SK-MEL-5 (cell line): ENCODE results near the gene ALDH1A1. TPM values are rescaled to one million over a fixed set of nuclear protein-coding genes. Genes with fewer than 3 reads are reported as not detected.

ENCODE experiments used
- DNase-seq: peaks from one replicate; pipeline ENCODE4 v3.0.0-alpha.2; 2016; ENCODE audit warnings: low read depth, low spot score
- in situ Hi-C: cut with HindIII; loops from 2 replicates; pipeline ENCODE4 v1.10.0; 2016; ENCODE audit warnings: low sequenced_read_pairs, high pct_unique_total_duplicates, low pct_unique_long_range_greater_than_20kb
- total RNA-seq: library from RNA; depleted of rRNA; stranded (reverse); fragments of >200 nt; shearing (Covaris generic); gene quantifications from 2 replicates; pipeline ENCODE4 v1.2.3, GENCODE V29; 2014

Gene ALDH1A1
- total RNA-seq, 1 experiment from 2014 or later = 32.9 TPM

DNA sequence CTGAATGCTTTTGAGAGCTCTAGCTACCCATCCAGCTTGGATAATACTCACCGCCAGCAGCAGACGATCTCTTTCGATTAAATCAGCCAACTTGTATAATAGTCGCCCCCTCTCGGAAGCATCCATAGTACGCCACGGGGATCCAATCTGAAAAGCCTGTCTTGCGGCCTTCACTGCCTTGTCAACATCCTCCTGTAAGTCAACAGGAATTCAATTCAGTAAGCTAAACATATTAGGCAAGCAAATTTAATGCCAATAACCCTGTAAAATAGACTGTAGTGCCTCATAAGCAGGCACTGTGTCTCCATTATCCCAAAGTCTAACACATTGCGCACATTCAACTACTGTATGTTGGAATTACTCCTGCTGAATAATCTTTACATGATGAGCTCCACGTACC lies 22.0 kb downstream of the ALDH1A1 start:
- peak; percentile 82 for DNase-seq
- in situ Hi-C loops = no loop called here

DNA sequence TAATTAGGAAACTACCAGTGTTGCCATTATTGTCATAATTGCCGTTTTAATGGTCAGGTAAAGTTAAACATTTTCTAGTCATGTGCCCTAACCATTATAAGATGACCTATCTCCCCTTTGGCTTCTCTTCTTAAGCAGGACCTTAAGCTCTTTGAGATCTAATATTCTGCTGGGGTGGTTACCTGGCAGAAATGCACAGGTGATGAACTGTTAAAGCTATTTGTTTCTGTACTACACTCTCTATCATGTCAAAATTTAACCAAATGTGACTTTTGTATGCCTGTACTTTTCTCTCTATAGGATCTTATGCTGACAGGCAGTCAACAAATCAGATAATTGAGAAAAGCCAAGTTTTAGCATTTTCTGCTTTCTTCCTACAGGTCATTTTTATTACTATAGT lies 23.3 kb downstream of the ALDH1A1 start:
- no peak for DNase-seq
- in situ Hi-C loops = no loop called here

DNA sequence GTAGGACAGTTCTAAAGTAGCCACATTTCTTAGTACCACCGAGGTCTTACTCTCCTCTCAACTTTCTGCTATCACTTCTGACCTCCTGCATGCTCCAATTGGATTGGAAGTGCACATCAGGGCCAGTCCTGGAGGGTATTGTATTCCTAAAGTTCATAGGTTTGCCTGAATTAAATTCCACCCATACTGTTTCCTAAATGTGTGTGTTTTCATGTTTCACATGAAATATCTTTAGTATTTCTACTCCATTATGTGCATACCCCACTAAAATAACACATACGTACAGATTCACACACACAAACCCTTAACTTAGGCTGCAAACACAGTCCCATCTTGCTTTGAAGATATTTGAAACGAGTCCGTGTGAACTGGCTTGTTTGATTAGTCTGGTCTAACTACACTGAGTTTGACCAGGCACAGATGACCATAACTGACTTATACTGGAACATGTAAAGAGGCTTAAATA lies 24.8 kb downstream of the ALDH1A1 start:
- in situ Hi-C loops = no loop called here
- DNase-seq = no peak

DNA sequence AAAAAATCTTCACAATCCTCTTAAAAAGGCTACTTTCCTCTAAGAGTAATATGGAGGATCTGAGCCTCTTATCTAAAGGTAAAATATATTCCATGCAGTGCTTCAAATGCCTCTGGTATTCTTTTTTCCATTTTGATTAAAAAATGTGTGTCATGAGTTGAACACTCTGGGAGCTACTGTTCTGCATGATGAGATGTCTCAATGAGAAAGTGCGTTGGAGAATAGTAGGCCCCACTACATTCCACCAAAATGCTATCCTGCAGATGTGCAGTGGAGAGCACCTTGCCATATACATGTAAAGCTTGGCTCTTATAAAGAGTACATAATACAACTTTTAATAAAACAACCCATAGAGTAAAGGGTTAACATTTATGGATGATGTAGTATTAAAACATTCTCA lies 26.3 kb downstream of the ALDH1A1 start:
- no peak for DNase-seq

DNA sequence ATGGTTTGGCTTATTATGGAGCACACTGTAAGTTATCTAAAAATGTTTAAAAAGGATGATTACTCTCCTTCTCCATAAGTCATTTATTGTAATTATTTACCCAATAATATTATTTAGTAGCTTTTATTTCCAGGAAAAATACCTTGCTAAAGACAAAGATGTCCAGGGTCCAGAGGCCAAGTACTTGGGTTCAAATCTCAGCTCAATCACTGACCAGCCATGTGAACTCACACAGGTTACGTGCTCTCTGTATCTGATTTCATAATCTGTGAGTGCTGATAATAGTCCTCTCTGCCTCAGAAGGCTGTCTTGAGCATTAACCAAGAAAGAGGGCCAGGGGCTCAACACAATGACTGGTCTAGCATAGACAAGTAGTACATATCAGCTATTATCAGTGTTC lies 27.0 kb downstream of the ALDH1A1 start:
- in situ Hi-C loops = no loop called here

More for the DNA sequence above, 26.3 kb downstream of the ALDH1A1 start:
- in situ Hi-C loops = no loop called here

DNA sequence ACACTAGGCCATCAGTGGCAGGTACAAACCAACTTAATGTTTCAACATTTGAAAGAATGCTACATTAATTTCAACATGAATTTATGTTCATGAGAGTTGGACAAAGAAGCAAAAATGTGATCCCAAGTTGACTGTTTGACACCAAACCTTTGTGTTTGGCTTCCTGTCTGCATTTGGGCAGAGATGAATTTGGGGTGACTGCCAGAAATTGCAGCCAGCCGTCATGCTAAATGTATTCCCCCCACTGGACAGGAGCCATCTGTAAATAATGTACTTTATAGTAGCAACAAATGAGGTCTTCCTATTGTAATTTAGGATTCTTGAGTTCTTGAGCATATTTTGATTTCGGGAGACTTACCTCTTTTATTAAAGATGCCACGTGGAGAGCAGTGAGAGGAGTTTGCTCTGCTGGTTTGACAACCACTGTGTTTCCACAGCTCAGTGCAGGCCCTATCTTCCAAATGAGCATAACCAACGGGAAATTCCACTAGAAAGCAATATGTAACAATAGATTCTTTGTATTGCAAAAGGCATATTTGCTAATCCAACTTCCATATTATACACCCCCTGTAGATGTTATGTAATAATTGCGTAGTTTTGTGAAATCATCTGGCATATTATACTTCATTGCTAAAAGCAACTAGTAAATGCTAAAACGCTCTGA lies 27.6 kb downstream of the ALDH1A1 start:
- in situ Hi-C loops = no loop called here
- peak; percentile 88 for DNase-seq

More for the DNA sequence above, 27.0 kb downstream of the ALDH1A1 start:
- DNase-seq = no peak

DNA sequence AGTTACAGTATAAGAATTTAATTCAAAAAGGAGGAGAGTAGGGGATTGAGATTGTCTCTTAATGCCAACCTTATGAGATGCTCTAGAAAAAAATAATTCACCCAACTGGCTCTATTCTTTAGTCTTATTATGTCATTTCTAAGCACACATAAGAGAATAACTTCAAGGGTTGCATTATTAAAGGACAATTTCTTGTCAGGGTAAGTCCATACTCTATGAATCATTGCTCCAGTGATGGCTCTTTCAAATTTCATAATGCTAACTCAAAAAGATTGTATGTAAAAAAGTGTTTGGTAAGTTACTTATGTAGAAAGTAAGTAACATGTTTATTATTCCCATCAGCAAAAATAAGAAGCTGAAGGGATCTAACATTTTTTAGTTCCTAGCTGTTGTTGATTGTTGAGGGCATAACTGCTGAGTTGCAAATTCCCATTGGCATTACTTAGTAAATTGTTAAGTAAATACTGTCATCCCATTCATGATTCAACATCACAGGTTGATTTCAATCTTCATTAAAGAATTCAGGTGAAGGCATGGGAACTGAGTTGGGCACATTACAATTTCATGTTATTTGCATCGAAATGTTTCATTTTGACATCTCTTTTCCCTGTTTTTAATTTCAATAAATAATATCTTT lies 28.6 kb downstream of the ALDH1A1 start:
- DNase-seq = no peak
- in situ Hi-C loops = no loop called here

DNA sequence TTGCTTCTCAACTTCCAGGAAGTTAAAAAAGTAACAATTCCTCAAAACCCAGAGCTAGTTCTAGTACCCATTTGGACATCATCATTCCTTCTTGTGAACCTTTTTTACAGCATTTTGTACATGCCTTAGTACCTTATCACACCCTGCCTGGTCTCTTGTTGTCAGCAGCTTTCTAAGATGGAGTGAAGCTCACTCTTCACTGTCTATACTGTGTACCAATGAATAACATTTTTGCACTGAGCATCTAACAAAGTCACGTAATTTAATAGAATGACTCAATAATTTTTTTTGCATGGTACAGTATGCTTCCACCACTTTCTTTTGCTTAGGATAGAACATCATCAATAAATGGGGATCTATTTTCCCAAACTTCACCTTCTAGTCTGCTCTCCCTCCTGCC lies 29.8 kb downstream of the ALDH1A1 start:
- no peak for DNase-seq
- in situ Hi-C loops = no loop called here

DNA sequence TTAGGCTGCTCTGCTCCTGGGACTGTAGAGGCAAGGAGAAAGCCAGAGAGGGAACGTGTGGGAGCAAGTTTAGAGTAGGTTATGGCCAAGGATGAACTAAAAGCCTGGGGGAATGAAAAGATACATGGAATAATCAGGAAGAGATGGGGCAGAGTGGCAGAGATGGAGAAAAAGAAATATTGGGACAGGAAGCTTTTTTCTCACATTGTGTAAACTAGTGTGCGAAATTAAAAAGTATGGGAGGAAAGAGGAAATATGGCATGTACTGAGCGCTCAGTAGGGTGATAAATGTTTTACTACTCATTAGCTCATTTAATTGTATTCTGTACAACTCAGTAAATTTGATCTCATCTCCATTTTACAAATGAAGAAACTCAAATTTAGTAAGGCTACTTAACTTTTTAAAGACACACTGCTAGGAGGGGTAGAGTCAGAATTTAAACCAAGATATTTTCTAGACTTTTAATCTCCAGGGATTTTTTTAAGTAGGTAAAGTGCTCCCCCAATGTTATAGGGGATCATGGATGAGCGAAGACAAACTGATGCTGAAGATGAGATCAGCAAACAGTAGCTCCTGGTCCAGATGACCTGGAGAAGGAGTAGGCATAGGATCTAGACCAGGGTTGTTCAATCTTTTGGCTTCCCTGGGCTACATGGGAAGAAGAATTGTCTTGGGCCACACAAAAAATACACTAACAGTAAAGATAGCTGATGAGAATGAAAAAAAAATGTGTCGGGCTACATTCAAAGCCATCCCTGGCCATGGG lies 30.8 kb downstream of the ALDH1A1 start:
- in situ Hi-C loops = no loop called here
- DNase-seq = no peak

DNA sequence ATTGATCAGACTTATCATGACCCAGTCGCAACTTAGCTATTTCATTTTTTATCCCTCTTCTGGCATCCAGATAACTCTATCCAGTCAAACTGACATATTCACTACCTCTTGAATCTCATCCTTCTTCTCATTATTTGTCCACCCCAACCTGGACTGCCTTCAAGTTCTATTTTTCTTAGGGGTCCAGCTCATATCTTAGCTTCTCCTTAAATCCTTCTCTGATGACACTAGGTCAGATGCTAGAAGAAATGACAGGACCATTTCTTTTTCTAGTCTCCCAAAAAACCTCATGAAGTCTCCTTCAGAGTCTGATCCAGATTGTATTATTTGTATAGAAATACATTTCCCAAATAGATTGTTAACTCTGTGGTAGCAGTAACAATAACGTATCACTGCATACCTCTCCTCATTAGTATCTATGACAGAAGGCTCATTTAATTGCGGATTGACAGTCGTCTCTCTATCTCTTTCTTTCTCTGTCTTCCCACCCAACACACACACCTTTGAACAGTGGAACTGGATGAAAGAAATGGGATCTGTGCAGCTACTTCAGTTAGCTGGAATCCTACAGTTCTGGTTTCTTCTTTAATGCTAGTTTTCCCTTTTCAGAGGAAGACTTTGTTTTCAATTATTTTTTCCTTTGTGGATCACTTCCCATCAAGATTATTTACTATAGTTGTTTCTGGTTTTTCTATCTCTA lies 33.5 kb downstream of the ALDH1A1 start:
- DNase-seq = no peak
- in situ Hi-C loops = no loop called here

DNA sequence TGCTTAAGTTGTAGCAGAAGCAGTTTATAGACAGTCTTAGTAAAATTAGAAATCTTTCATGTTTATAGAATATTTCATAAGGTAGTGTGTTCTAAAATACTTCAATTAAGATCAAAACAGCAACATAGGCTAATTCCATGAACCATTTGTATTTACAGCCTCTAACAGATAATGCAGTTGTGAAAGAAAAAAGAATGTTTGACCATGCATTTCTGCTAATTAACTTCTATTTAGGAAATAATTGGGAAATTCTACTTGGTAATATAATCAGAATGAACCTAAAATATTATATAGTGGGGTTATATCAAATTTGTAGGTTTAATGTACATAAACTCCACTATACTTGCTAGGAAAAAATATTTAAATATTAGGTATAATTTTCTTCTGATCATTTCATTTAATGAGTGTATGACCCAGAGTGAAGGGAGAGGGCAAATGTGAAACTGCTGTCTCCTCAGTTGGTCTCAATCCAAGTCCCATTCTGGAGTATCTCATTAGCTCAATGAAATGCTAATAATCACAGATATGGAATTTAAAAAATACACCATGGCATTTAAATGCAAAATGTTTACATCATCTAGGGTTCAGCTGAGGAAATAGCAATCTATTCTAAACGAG lies 34.9 kb downstream of the ALDH1A1 start:
- in situ Hi-C loops = no loop called here

DNA sequence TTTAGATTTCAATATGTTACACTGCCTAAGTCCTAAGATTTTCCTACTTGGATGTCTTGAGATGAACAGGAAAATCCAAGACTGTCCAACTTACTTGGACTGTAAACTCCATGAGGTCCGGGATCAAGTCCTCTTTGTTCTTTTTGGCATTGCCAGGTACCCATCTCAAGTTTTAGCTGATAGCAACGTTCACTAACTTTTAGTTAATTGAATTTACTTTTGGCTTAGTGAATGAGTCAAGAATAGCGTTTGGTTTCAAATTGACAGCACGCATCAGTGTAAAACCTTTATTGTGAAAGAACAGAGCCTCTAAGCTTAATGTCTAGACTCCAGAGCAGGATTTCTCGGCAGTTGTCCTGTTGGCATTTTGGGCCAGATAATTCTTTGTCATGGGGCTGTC lies 37.2 kb downstream of the ALDH1A1 start:
- no peak for DNase-seq
- in situ Hi-C loops = no loop called here

More for the DNA sequence above, 34.9 kb downstream of the ALDH1A1 start:
- DNase-seq = no peak

DNA sequence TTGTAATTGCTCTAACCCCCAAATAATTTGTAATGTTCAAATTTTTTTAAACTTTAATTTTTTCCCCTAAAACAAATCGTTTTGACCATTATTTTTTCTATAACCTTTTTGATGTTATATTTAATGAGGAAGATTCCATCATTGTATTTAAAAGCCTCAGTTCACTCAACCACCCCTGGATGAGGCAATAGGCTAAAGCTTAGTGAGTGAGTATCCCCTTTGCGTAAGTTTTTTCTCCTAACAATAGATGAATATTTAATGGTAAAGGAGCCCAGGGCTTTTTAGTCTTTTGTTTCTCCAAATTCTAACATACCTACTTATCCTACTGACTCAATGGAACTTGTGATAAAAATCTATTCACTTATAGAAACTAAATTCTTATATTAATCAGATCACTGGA lies 38.1 kb downstream of the ALDH1A1 start:
- in situ Hi-C loops = no loop called here
- DNase-seq = no peak

DNA sequence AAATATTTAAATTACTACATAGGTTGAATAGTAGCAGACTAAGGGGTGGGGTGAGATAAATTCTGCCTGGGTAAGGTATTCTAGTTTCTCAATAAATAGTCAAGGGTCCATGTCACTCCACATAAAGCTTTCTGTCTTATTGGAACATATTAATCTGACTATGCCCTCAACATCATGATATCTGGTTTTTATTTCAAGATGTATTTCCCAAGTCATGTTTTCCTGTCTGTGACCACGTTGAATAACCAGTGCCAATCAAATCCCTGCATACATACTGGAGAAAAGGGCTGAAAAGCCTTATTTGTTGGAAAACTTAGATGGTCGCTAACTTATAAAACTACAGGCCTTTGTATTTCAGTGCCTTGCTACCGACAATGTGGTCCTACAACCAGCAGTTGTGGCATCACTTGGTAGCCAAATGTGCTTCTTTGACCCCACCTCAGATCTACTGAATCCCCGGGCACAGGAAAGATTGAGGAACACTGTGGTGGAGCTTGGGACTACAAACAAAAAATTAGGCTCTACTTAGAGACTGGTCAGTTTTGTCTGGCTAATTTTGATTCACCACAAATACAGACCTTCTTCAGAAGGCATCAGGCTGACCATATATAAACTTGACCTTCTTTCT lies 39.4 kb downstream of the ALDH1A1 start:
- in situ Hi-C loops = no loop called here

DNA sequence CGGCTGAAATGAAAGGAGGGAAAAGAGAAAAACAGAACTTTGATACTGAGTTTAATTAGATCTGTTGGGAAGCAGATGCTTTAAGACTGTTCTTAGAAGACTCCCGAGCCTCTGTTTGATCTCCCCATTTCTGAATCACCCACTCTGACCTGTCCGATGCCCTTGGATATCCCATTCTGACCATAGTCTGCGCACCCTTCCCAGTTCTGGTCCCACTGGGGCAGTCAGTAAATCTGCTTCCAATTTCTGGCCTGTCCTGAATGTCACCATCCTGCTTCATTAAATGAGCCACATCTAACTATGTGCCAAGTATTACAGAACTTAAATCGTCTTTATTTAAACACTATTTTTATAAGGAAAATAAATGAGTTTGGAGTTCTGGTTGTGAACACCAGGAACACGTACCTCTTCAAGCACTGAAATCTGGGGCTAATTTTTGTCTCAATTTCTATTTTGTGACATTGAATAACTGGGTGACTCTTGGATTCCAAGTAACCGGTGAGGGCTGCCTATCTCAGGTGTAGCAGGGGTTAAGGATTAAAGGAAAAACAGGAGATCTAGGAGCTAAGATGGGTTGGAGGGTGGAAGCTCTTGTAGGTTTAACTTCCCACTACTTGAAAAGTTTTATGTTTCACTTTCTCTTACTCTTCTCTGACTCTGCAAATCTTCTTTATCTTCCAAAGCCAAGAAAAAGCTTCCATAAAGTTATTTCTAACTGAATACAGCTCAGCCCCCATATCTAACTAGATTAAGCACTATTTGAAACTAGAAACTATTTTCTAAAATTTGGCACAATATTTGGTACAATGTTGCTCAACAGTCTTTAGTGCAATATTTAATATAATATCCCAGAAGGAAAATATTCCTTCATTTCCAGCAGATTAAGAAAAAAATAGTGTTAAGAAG lies 40.1 kb downstream of the ALDH1A1 start:
- DNase-seq = no peak
- in situ Hi-C loops = no loop called here

More for the DNA sequence above, 39.4 kb downstream of the ALDH1A1 start:
- DNase-seq = no peak

DNA sequence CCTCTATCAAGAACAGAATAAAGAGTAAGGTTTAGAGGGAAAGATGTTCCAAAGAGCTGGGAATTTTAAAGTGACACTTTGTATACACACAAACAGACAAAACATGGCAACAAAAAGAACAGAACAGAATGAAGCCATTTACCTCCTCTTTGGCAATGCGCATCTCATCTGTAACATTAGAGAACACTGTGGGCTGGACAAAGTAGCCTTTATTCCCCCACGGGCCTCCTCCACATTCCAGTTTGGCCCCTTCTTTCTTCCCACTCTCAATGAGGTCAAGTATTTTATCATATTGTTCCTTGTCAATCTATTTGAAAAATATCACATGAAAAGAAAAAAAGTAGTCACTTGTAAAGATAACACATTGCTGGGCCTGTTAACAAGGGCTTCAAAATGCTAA lies 41.0 kb downstream of the ALDH1A1 start:
- in situ Hi-C loops = no loop called here
- peak; percentile 72 for DNase-seq
